Neural progenitor cell (in vitro differentiated cells): ENCODE data around the gene MOGAT3. TPM values are rescaled to one million over a fixed set of nuclear protein-coding genes. Genes with fewer than 3 reads are reported as not detected.

Experiments
- DNase-seq: peaks from one replicate; pipeline ENCODE4 v3.0.0-alpha.2; 2016; ENCODE audit warnings: low spot score
- H2AFZ ChIP-seq: fragments of 200-600 bp; sonication (generic); replicated peaks from 2 replicates; pipeline ENCODE4 v1.6.1; 2016; ENCODE audit warnings: antibody characterized with exemption
- H3F3A ChIP-seq: fragments of 200-600 bp; sonication (generic); 2 replicates; pipeline ENCODE4 v1.6.1; 2016; ENCODE audit warnings: antibody characterized with exemption, low read depth
- H3K27ac ChIP-seq: fragments of 200-600 bp; sonication (generic); 2 replicates; pipeline ENCODE4 v1.5.1; 2016; ENCODE audit warnings: mild to moderate bottlenecking
- H3K27me3 ChIP-seq: fragments of 200-600 bp; sonication (generic); 2 replicates; pipeline ENCODE4 v1.6.1; 2016; ENCODE audit warnings: mild to moderate bottlenecking, moderate library complexity
- H3K36me3 ChIP-seq: fragments of 200-600 bp; sonication (generic); 2 replicates; pipeline ENCODE4 v1.5.1; 2016
- H3K4me1 ChIP-seq: fragments of 200-600 bp; sonication (generic); 2 replicates; pipeline ENCODE4 v1.6.1; 2016; ENCODE audit warnings: mixed run types
- H3K4me2 ChIP-seq: fragments of 200-600 bp; sonication (generic); 2 replicates; pipeline ENCODE4 v1.6.1; 2016
- H3K4me3 ChIP-seq: fragments of 200-600 bp; sonication (generic); 2 replicates; pipeline ENCODE4 v1.5.1; 2016
- H3K79me2 ChIP-seq: fragments of 200-600 bp; sonication (generic); 2 replicates; pipeline ENCODE4 v1.6.1; 2016; ENCODE audit warnings: low read depth
- H3K9ac ChIP-seq: fragments of 200-600 bp; sonication (generic); 2 replicates; pipeline ENCODE4 v1.6.1; 2016
- H3K9me3 ChIP-seq: fragments of 200-600 bp; sonication (generic); 2 replicates; pipeline ENCODE4 v1.5.1; 2016; ENCODE audit warnings: low read depth
- H4K20me1 ChIP-seq: fragments of 200-600 bp; sonication (generic); 2 replicates; pipeline ENCODE4 v1.6.1; 2016; ENCODE audit warnings: low read depth
- H3K27ac Mint-ChIP-seq: 3 replicates; pipeline ENCODE4 v1.8.0; 2021; ENCODE audit warnings: mixed read lengths
- H3K27me3 Mint-ChIP-seq: 2 replicates; pipeline ENCODE4 v1.8.0; 2022; ENCODE audit warnings: low read depth, mild to moderate bottlenecking, inconsistent platforms, moderate library complexity, mixed read lengths; ENCODE audit not compliant: insufficient read depth
- H3K36me3 Mint-ChIP-seq: 3 replicates; pipeline ENCODE4 v1.8.0; 2021; ENCODE audit warnings: mixed read lengths
- H3K4me1 Mint-ChIP-seq: 3 replicates; pipeline ENCODE4 v1.8.0; 2021; ENCODE audit warnings: mixed read lengths
- H3K4me3 Mint-ChIP-seq: 3 replicates; pipeline ENCODE4 v1.8.0; 2021; ENCODE audit warnings: mild to moderate bottlenecking, moderate library complexity, mixed read lengths
- H3K9me3 Mint-ChIP-seq: 3 replicates; pipeline ENCODE4 v1.8.0; 2020; ENCODE audit warnings: mixed read lengths
- CTCF ChIP-seq: fragments of 200-600 bp; sonication (generic); IDR thresholded peaks from 2 replicates; pipeline ENCODE4 v1.5.1; 2017; ENCODE audit warnings: antibody characterized with exemption, mild to moderate bottlenecking
- EZH2 ChIP-seq: fragments of 200-600 bp; sonication (generic); IDR thresholded peaks from 2 replicates; pipeline ENCODE4 v1.6.1; 2017; ENCODE audit warnings: antibody characterized with exemption, mild to moderate bottlenecking, moderate library complexity
- EZH2phosphoT487 ChIP-seq: fragments of 200-600 bp; sonication (generic); IDR thresholded peaks from 2 replicates; pipeline ENCODE4 v1.6.1; 2017; ENCODE audit warnings: antibody characterized with exemption
- total RNA-seq: library from RNA; depleted of rRNA; stranded (reverse); fragments of >200 nt; gene quantifications from 2 replicates; pipeline ENCODE4 v1.2.3, GENCODE V29; 2015; ENCODE audit warnings: low replicate concordance

The MOGAT3 gene
- total RNA-seq, 1 donor from 2014 or later, result not detected

DNA sequence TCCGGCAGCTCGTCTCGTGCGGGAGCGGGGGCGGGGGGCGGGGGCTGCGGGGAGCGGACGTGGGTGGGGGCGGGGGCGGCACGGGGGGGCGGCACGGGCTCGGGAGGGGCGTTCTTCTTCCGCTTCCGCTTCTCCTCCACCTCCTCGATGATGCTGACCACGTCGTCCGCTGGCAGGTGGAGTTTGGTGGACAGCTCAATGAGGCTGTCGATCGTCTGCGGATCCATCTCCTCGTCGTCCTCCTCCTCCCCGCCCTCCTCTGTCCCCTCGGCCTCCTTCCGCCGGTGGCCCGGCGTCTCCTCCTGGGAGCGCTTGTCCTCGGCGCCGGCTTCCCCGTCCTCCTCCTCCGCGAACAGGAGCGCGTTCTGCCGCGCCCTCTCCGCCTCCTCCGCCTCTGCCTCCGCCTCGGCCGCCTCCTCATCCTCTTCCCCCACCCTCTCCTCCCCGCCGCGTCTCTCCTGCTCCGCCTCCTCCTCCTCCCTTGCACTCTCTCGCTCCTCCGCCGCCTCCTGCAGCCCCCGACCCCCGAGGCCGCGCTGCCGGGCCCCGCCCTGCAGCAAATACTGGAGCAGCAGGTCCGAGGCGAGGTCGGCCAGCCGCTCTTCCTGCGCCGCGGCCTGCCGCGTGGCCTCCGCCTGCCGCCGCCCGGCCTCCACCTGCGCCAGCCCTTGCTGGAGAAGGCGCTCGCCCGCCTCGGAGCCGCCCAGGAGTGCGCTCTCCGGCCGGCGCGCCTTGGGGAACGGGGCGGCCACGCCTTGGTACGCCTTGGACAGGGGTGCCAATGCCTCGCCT, 37.4 kb downstream of the MOGAT3 start:
- no peaks in the 10 kb centered on the region for H3K9me3 ChIP-seq
- H3K9ac ChIP-seq, result no peak overlapping the region
- no peak overlapping the region for H3K27ac ChIP-seq
- no peaks in the 10 kb centered on the region for H3K36me3 ChIP-seq
- Mint-ChIP-seq H3K27me3 (peaks cover 48% of the 10 kb centered on the region), H3K36me3 (peaks cover 6% of the 10 kb centered on the region), H3K4me1 (peaks cover 38% of the 10 kb centered on the region), H3K9me3 (no peaks in the 10 kb centered on the region), H3K4me3 (peak overlapping the region; percentile 78), H3K27ac (no peak overlapping the region)
- DNase-seq, result peak; percentile 63
- peaks cover 78% of the 10 kb centered on the region for H3K27me3 ChIP-seq
- H2AFZ ChIP-seq, result no peak overlapping the region
- H3K79me2 ChIP-seq, result no peaks in the 10 kb centered on the region
- no peak for TF ChIP-seq EZH2phosphoT487
- TF ChIP-seq CTCF, result no peak
- no peak for TF ChIP-seq EZH2
- H3K4me3 ChIP-seq, result peak overlapping the region; percentile 51
- H4K20me1 ChIP-seq, result peaks cover 62% of the 10 kb centered on the region
- H3K4me2 ChIP-seq, result peak overlapping the region; percentile 84
- peaks cover 41% of the 10 kb centered on the region for H3K4me1 ChIP-seq
- H3F3A ChIP-seq, result peaks cover 36% of the 10 kb centered on the region

- H3K9me3 Mint-ChIP-seq, result no peaks in the 10 kb centered on the region
- H3K27me3 Mint-ChIP-seq, result peaks cover 41% of the 10 kb centered on the region
These were observed 38.1 kb downstream of the MOGAT3 start for GRCh38 chr7:101162551-101163278.

More at GRCh38 chr7:101162551-101163278, 38.1 kb downstream of the MOGAT3 start:
- Histone ChIP-seq H3K79me2 (no peaks in the 10 kb centered on the region), H4K20me1 (peaks cover 56% of the 10 kb centered on the region), H2AFZ (no peak overlapping the region), H3K4me2 (peak overlapping the region; percentile 84), H3K9ac (no peak overlapping the region), H3F3A (peaks cover 36% of the 10 kb centered on the region), H3K4me1 (peaks cover 40% of the 10 kb centered on the region), H3K27ac (no peak overlapping the region), H3K27me3 (peaks cover 70% of the 10 kb centered on the region), H3K9me3 (no peaks in the 10 kb centered on the region), H3K4me3 (peak overlapping the region; percentile 51), H3K36me3 (no peaks in the 10 kb centered on the region)
- Mint-ChIP-seq H3K4me3 (peak overlapping the region; percentile 81), H3K4me1 (peaks cover 34% of the 10 kb centered on the region), H3K27ac (no peak overlapping the region), H3K36me3 (peaks cover 10% of the 10 kb centered on the region)
- DNase-seq, result peak; percentile 84
- no peak for TF ChIP-seq EZH2
- no peak for TF ChIP-seq EZH2phosphoT487
- no peak for TF ChIP-seq CTCF
